H7 (cell line): ENCODE results near the gene IL6. TPM values are rescaled to one million over a fixed set of nuclear protein-coding genes. Genes with fewer than 3 reads are reported as not detected.

Experiments
- DNase-seq: peaks from one replicate; pipeline ENCODE4 v3.0.0; 2012
- H3K27me3 ChIP-seq: 2 replicates; pipeline ENCODE4 v1.6.0; 2011; ENCODE audit warnings: mild to moderate bottlenecking, low read length; ENCODE audit not compliant: control insufficient read depth, insufficient read depth
- H3K36me3 ChIP-seq: replicated peaks from 2 replicates; pipeline ENCODE4 v1.5.1; 2011; ENCODE audit warnings: low read length; ENCODE audit not compliant: control insufficient read depth, insufficient read depth
- H3K4me3 ChIP-seq: 2 replicates; pipeline ENCODE4 v1.5.1; 2011; ENCODE audit warnings: low read depth, mild to moderate bottlenecking, control low read depth, low read length, moderate library complexity; ENCODE audit not compliant: insufficient read depth
- total RNA-seq: library from RNA; depleted of rRNA; stranded (reverse); fragments of >200 nt; shearing (Covaris generic); gene quantifications from 2 replicates; pipeline ENCODE4 v1.2.3, GENCODE V29; 2014

IL6 gene
- total RNA-seq, 1 experiment from 2014 or later, result 0.69 TPM

GRCh38 chr7:22729180-22729825, 2.3 kb downstream of the IL6 start:
- DNase-seq, result no peak
- no peaks in the 10 kb centered on the region for H3K36me3 ChIP-seq
- H3K4me3 ChIP-seq, result no peak overlapping the region
- H3K27me3 ChIP-seq, result no peaks in the 10 kb centered on the region

- H3K27me3 ChIP-seq, result no peaks in the 10 kb centered on the region
- DNase-seq, result no peak
- H3K36me3 ChIP-seq, result no peaks in the 10 kb centered on the region
- H3K4me3 ChIP-seq, result no peak overlapping the region
Observed at GRCh38 chr7:22730066-22730710, 3.2 kb downstream of the IL6 start.

DNA sequence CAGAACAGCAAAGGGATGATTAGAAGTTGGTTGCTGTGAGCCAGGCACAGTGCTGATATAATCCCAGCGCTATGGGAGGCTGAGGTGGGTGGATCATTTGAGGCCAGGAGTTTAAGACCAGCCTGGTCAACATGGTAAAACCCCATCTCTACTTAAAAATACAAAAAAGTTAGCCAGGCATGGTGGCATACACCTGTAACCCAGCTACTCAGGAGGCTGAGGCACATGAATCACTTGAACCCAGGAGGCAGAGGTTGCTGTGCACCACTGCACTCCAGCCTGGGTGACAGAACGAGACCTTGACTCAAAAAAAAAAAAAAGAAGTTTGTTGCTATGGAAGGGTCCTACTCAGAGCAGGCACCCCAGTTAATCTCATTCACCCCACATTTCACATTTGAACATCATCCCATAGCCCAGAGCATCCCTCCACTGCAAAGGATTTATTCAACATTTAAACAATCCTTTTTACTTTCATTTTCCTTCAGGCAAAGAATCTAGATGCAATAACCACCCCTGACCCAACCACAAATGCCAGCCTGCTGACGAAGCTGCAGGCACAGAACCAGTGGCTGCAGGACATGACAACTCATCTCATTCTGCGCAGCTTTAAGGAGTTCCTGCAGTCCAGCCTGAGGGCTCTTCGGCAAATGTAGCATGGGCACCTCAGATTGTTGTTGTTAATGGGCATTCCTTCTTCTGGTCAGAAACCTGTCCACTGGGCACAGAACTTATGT, 4.1 kb downstream of the IL6 start:
- Histone ChIP-seq H3K27me3 (no peaks in the 10 kb centered on the region), H3K36me3 (no peaks in the 10 kb centered on the region), H3K4me3 (no peak overlapping the region)
- DNase-seq, result no peak

- DNase-seq, result no peak
- H3K27me3 ChIP-seq, result no peaks in the 10 kb centered on the region
- H3K4me3 ChIP-seq, result no peak overlapping the region
- no peaks in the 10 kb centered on the region for H3K36me3 ChIP-seq
Observed at GRCh38 chr7:22731766-22732165, 4.8 kb downstream of the IL6 start.

- no peak overlapping the region for H3K4me3 ChIP-seq
- DNase-seq, result no peak
- H3K36me3 ChIP-seq, result no peaks in the 10 kb centered on the region
- no peaks in the 10 kb centered on the region for H3K27me3 ChIP-seq
Observed at GRCh38 chr7:22732556-22733126, 5.6 kb downstream of the IL6 start.

DNA sequence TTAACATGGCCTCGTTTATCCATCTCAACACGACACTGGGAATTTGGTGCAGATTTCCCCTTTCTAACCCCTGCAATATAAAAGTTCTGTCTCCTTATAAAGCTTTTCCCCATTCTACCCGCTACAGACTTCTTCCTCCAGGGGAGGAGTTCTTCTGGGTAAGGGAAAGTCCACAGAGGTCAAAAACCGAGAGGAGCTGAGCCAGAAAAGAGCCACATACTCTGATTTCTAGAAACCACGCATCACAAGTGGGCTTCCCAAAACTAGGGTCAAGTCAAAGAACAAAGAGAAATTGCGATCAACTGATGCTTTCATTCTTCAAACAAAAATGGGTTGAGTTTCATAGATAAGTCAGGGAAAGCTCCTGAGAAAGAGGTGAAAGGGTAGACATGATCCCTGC, 6.8 kb downstream of the IL6 start:
- no peaks in the 10 kb centered on the region for H3K27me3 ChIP-seq
- no peak overlapping the region for H3K4me3 ChIP-seq
- no peak for DNase-seq
- no peaks in the 10 kb centered on the region for H3K36me3 ChIP-seq

DNA sequence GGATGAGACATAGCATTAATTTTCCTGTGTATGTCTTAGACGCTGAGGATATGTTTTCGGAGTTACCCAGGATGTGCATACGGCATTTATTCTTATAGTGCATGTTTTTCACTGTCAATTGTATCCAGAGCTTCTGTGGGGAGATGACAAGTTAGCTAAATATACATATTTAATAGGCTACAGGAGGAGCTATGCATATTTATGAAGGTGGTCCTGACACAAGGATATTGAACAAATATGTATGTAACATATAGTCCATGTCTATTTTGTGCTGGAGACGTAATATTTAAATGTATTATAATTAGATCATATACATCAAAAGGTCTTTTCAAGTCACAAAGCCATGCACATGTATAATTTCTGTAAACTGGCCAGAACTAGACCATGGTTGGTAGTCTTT, 16.0 kb downstream of the IL6 start:
- H3K36me3 ChIP-seq, result no peaks in the 10 kb centered on the region
- no peaks in the 10 kb centered on the region for H3K27me3 ChIP-seq
- no peak overlapping the region for H3K4me3 ChIP-seq
- DNase-seq, result no peak

DNA sequence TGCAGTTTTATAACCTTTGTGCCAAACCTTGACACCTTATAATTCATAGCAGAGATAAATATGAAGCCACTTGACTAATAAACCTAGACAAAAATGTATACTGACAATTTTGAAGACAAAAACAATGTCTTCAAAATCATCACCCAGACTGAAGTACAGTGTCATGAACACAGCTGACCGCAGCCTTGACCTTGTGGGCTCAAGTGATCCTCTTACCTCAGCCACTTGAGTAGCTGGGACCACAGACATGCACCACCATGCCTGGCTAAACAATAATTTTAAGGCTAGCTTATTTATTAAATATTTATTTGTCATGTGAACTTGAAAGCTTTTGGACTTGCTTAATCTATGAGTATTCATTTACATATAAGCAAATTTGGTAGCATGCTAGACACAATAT, 24.3 kb downstream of the IL6 start:
- DNase-seq, result no peak
- no peaks in the 10 kb centered on the region for H3K27me3 ChIP-seq
- no peaks in the 10 kb centered on the region for H3K36me3 ChIP-seq
- H3K4me3 ChIP-seq, result no peak overlapping the region

DNA sequence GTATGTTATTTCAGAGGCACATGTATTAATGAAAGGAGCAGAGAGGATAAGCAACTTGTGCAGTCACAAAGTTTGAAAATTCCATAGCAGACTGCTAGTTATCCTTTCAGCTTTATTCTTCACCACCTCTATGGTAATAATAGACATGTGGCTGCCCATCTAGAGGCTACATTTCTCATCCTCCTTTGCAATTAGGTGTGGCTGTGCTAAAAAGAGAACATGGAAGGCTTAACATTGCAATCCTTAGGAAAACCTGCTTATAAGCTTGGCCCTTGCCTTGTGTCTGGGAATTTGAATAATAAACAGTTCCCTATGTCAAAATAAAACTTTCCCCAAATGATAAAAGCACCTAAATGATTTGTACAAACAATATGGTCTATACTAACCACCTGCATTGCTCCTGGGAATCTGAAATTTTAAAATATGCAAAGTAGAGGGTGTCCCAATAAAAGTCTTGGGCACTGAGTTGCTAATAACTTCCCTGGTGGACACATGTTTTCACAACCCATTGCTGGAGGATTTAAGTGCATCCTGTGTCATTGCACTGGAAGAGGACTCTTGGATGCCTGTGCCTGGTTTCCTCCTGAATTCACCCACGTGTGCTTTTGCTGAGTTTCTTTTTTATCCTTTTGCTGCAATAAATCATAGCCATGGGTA, 30.5 kb downstream of the IL6 start:
- Histone ChIP-seq H3K36me3 (no peaks in the 10 kb centered on the region), H3K4me3 (no peak overlapping the region), H3K27me3 (no peaks in the 10 kb centered on the region)
- DNase-seq, result no peak

DNA sequence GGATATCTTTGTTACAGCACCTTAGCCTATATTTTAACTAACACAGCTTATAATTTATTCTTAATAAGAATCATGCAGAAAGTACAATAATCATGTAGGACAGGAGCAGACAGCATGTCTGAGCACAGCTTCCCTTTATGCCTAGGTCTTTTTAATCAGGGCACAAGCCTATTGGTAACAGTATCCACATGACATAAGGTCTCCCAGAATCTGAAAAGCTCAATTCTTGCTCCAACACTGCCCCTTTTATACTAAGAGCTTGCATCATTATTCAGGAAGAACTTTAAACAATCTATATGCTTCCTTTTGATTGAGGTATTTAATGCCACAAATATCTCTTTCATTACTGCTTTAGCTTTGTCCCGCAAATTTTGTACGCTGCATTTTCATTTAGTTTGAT, 31.6 kb downstream of the IL6 start:
- Histone ChIP-seq H3K4me3 (no peak overlapping the region), H3K27me3 (no peaks in the 10 kb centered on the region), H3K36me3 (no peaks in the 10 kb centered on the region)
- no peak for DNase-seq

DNA sequence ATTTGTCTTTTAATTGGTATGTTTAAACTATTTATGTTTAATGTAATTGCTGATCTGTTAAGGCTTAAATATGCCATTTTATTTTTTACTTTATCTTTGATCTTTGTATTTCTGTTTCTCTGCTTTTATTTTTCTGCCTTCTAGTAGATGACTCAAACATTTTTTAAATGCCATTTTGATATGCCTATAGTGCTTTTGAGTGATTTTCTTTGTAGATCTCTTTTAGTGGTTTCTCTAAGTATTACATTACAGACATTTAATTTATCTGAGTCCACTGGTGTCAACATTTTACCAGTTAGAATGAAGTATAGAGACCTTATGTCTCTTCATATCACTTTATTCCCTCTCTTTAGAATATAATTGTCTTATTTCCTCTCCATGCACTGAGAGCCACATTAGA, 32.7 kb downstream of the IL6 start:
- Histone ChIP-seq H3K27me3 (no peaks in the 10 kb centered on the region), H3K36me3 (no peaks in the 10 kb centered on the region), H3K4me3 (no peak overlapping the region)
- DNase-seq, result no peak

- DNase-seq, result no peak
- H3K27me3 ChIP-seq, result no peaks in the 10 kb centered on the region
- no peak overlapping the region for H3K4me3 ChIP-seq
- no peaks in the 10 kb centered on the region for H3K36me3 ChIP-seq
Observed at GRCh38 chr7:22762866-22763265, 35.9 kb downstream of the IL6 start.

DNA sequence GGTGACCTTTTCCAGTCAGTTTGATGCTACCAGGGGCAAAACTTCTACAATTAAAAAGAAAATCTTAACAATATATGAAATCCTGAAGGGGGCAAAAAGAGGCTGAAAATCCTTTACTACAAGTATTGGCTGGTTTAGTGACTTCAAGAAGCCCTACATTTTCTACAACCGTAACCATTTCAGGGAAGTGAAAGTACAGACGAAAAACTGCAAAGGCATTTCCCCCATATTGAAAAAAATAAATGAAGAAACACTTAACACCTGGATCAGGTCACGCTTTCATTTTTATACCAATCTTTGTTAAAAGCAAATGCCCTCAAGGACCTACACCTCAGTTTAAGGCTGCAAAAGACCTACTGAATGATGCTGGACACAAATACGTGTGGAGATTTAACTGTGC, 38.6 kb downstream of the IL6 start:
- Histone ChIP-seq H3K4me3 (no peak overlapping the region), H3K36me3 (no peaks in the 10 kb centered on the region), H3K27me3 (no peaks in the 10 kb centered on the region)
- no peak for DNase-seq

- Histone ChIP-seq H3K27me3 (no peaks in the 10 kb centered on the region), H3K36me3 (no peaks in the 10 kb centered on the region), H3K4me3 (no peak overlapping the region)
- DNase-seq, result no peak
Observed at GRCh38 chr7:22771194-22771871, 44.3 kb downstream of the IL6 start.
